Measurements from ENCODE around the gene TEX29.

The TEX29 gene

GRCh38 chr13:111292710-111293485 lies 27.5 kb upstream of the TEX29 start:
- H3K9me2 ChIP-seq (ENCODE audit: low read depth, low read length), result no peaks in the 10 kb centered on the region
- peaks cover 98% of the 10 kb centered on the region for H3K36me3 ChIP-seq (ENCODE audit: insufficient read depth, low read length)
- H3K9ac ChIP-seq (ENCODE audit: low read length), result no peak overlapping the region
- H3K4me3 ChIP-seq (ENCODE audit: low read depth, low read length, poor library complexity, severe bottlenecking), result no peak overlapping the region
- no peaks in the 10 kb centered on the region for H4K20me1 ChIP-seq (ENCODE audit: insufficient read depth, low read length)
- no peaks in the 10 kb centered on the region for H3K9me3 ChIP-seq (ENCODE audit: low read length)
- H3K4me1 ChIP-seq (ENCODE audit: insufficient read depth, low read length, severe bottlenecking), result no peaks in the 10 kb centered on the region
- H3K79me2 ChIP-seq (ENCODE audit: insufficient read depth, low read length), result no peaks in the 10 kb centered on the region
- H2AFZ ChIP-seq (ENCODE audit: low read length), result no peak overlapping the region
- H3K27me3 ChIP-seq (ENCODE audit: insufficient read depth, low read length), result no peaks in the 10 kb centered on the region
- no peak overlapping the region for H3K27ac ChIP-seq (ENCODE audit: low read depth, low read length, poor library complexity, severe bottlenecking)
- TF ChIP-seq EZH2 (IDR thresholded peaks at IDR 0.05; ENCODE audit: borderline replicate concordance, low read length) (no peak), CTCF (IDR thresholded peaks at IDR 0.05; ENCODE audit: low read length) (no peak)
- no peak overlapping the region for H3K4me2 ChIP-seq (ENCODE audit: low read length)
- no peaks in the 10 kb centered on the region for H3F3A ChIP-seq (ENCODE audit: insufficient read depth, low read length)

- Histone ChIP-seq H3K9me3 (ENCODE audit: low read length) (no peaks in the 10 kb centered on the region), H3K9ac (ENCODE audit: low read length) (no peak overlapping the region), H3K36me3 (ENCODE audit: insufficient read depth, low read length) (peaks cover 95% of the 10 kb centered on the region), H3F3A (ENCODE audit: insufficient read depth, low read length) (no peaks in the 10 kb centered on the region), H3K27ac (ENCODE audit: low read depth, low read length, poor library complexity, severe bottlenecking) (no peak overlapping the region), H3K4me2 (ENCODE audit: low read length) (no peak overlapping the region), H3K27me3 (ENCODE audit: insufficient read depth, low read length) (no peaks in the 10 kb centered on the region), H3K4me1 (ENCODE audit: insufficient read depth, low read length, severe bottlenecking) (no peaks in the 10 kb centered on the region), H4K20me1 (ENCODE audit: insufficient read depth, low read length) (no peaks in the 10 kb centered on the region), H3K4me3 (ENCODE audit: low read depth, low read length, poor library complexity, severe bottlenecking) (no peak overlapping the region), H3K9me2 (ENCODE audit: low read depth, low read length) (no peaks in the 10 kb centered on the region), H2AFZ (ENCODE audit: low read length) (no peak overlapping the region), H3K79me2 (ENCODE audit: insufficient read depth, low read length) (no peaks in the 10 kb centered on the region)
- TF ChIP-seq EZH2 (IDR thresholded peaks at IDR 0.05; ENCODE audit: borderline replicate concordance, low read length), result no peak
- TF ChIP-seq CTCF (IDR thresholded peaks at IDR 0.05; ENCODE audit: low read length), result no peak
Measured at GRCh38 chr13:111295886-111296285, 24.6 kb upstream of the TEX29 start.

GRCh38 chr13:111296417-111296816 lies 24.0 kb upstream of the TEX29 start:
- no peak overlapping the region for H2AFZ ChIP-seq (ENCODE audit: low read length)
- no peaks in the 10 kb centered on the region for H3K9me2 ChIP-seq (ENCODE audit: low read depth, low read length)
- H3K79me2 ChIP-seq (ENCODE audit: insufficient read depth, low read length), result no peaks in the 10 kb centered on the region
- H3K4me1 ChIP-seq (ENCODE audit: insufficient read depth, low read length, severe bottlenecking), result no peaks in the 10 kb centered on the region
- H3K27ac ChIP-seq (ENCODE audit: low read depth, low read length, poor library complexity, severe bottlenecking), result no peak overlapping the region
- TF ChIP-seq CTCF (IDR thresholded peaks at IDR 0.05; ENCODE audit: low read length), result no peak
- no peak for TF ChIP-seq EZH2 (IDR thresholded peaks at IDR 0.05; ENCODE audit: borderline replicate concordance, low read length)
- peaks cover 95% of the 10 kb centered on the region for H3K36me3 ChIP-seq (ENCODE audit: insufficient read depth, low read length)
- no peak overlapping the region for H3K9ac ChIP-seq (ENCODE audit: low read length)
- H3F3A ChIP-seq (ENCODE audit: insufficient read depth, low read length), result no peaks in the 10 kb centered on the region
- no peaks in the 10 kb centered on the region for H4K20me1 ChIP-seq (ENCODE audit: insufficient read depth, low read length)
- no peak overlapping the region for H3K4me2 ChIP-seq (ENCODE audit: low read length)
- no peaks in the 10 kb centered on the region for H3K9me3 ChIP-seq (ENCODE audit: low read length)
- H3K27me3 ChIP-seq (ENCODE audit: insufficient read depth, low read length), result no peaks in the 10 kb centered on the region
- no peak overlapping the region for H3K4me3 ChIP-seq (ENCODE audit: low read depth, low read length, poor library complexity, severe bottlenecking)

Measured in OCI-LY1 (cell line).